Jurkat, Clone E6-1 (cell line): ENCODE data around the gene WWC1.
"Not testable (repeated sequence)": the region's sequence is repeated elsewhere in the genome, so short reads cannot be mapped to it uniquely, and the experiment has no call there.

Experiments used
- DNase-seq: peaks from one replicate; pipeline ENCODE4 v3.0.0-alpha.2; 2011; ENCODE audit warnings: low read depth, low spot score
- H3K4me3 ChIP-seq: 2 replicates; pipeline ENCODE4 v1.5.1; 2011; ENCODE audit warnings: mild to moderate bottlenecking, low read length, control low read depth, moderate library complexity

Gene WWC1

GRCh38 chr5:168423478-168423877, 132.0 kb downstream of the WWC1 start:
- DNase-seq = no peak
- no peak overlapping the region for H3K4me3 ChIP-seq

GRCh38 chr5:168423971-168424370, 132.5 kb downstream of the WWC1 start:
- H3K4me3 ChIP-seq = no peak overlapping the region
- DNase-seq = no peak

- DNase-seq = no peak
Observed at GRCh38 chr5:168424594-168425323, 133.3 kb downstream of the WWC1 start.

GRCh38 chr5:168426007-168426863, 134.8 kb downstream of the WWC1 start:
- DNase-seq = no peak

More at GRCh38 chr5:168424594-168425323, 133.3 kb downstream of the WWC1 start:
- H3K4me3 ChIP-seq = no peak overlapping the region

GRCh38 chr5:168426864-168427172, 135.4 kb downstream of the WWC1 start:
- DNase-seq = no peak
- no peak overlapping the region for H3K4me3 ChIP-seq

More at GRCh38 chr5:168426007-168426863, 134.8 kb downstream of the WWC1 start:
- no peak overlapping the region for H3K4me3 ChIP-seq

GRCh38 chr5:168427224-168427623, 135.8 kb downstream of the WWC1 start:
- H3K4me3 ChIP-seq = no peak overlapping the region
- DNase-seq = no peak

GRCh38 chr5:168428552-168428951, 137.1 kb downstream of the WWC1 start:
- no peak overlapping the region for H3K4me3 ChIP-seq
- no peak for DNase-seq

GRCh38 chr5:168430296-168430695, 138.9 kb downstream of the WWC1 start:
- DNase-seq = no peak
- H3K4me3 ChIP-seq = no peak overlapping the region

GRCh38 chr5:168432903-168433302, 141.5 kb downstream of the WWC1 start:
- DNase-seq = no peak
- no peak overlapping the region for H3K4me3 ChIP-seq

GRCh38 chr5:168434001-168434400, 142.6 kb downstream of the WWC1 start:
- H3K4me3 ChIP-seq = no peak overlapping the region
- DNase-seq = no peak

- no peak overlapping the region for H3K4me3 ChIP-seq
- no peak for DNase-seq
Observed at GRCh38 chr5:168434746-168435321, 143.4 kb downstream of the WWC1 start.

- DNase-seq, H3K4me3 ChIP-seq: not testable (repeated sequence)
Observed at GRCh38 chr5:168435340-168435739, 143.9 kb downstream of the WWC1 start.

- no peak overlapping the region for H3K4me3 ChIP-seq
- no peak for DNase-seq
Observed at GRCh38 chr5:168438349-168438748, 146.9 kb downstream of the WWC1 start.

- no peak overlapping the region for H3K4me3 ChIP-seq
Observed at GRCh38 chr5:168443533-168443932, 152.1 kb downstream of the WWC1 start.

GRCh38 chr5:168443950-168444700, 152.7 kb downstream of the WWC1 start:
- no peak overlapping the region for H3K4me3 ChIP-seq
- DNase-seq = no peak

More at GRCh38 chr5:168443533-168443932, 152.1 kb downstream of the WWC1 start:
- DNase-seq = no peak

- DNase-seq = no peak
- H3K4me3 ChIP-seq = no peak overlapping the region
Observed at GRCh38 chr5:168446983-168447619, 155.7 kb downstream of the WWC1 start.

- no peak overlapping the region for H3K4me3 ChIP-seq
- DNase-seq = no peak
Observed at GRCh38 chr5:168447808-168448207, 156.4 kb downstream of the WWC1 start.

- H3K4me3 ChIP-seq = no peak overlapping the region
- no peak for DNase-seq
Observed at GRCh38 chr5:168449166-168449565, 157.7 kb downstream of the WWC1 start.

- DNase-seq = no peak
Observed at GRCh38 chr5:168451565-168451964, 160.1 kb downstream of the WWC1 start.

More at GRCh38 chr5:168451565-168451964, 160.1 kb downstream of the WWC1 start:
- H3K4me3 ChIP-seq = no peak overlapping the region
